Stimulated activated CD8-positive, alpha-beta memory T cell treated with anti-CD3 and anti-CD28 coated beads, Interleukin-4, amount 100 ng/mL, for 24 hours (primary cell): ENCODE data around the gene ZP1.

ENCODE experiments used
- DNase-seq: peaks from one replicate; pipeline ENCODE4 v3.0.0-alpha.2; 2020; ENCODE audit warnings: low read depth

ZP1 gene

DNA sequence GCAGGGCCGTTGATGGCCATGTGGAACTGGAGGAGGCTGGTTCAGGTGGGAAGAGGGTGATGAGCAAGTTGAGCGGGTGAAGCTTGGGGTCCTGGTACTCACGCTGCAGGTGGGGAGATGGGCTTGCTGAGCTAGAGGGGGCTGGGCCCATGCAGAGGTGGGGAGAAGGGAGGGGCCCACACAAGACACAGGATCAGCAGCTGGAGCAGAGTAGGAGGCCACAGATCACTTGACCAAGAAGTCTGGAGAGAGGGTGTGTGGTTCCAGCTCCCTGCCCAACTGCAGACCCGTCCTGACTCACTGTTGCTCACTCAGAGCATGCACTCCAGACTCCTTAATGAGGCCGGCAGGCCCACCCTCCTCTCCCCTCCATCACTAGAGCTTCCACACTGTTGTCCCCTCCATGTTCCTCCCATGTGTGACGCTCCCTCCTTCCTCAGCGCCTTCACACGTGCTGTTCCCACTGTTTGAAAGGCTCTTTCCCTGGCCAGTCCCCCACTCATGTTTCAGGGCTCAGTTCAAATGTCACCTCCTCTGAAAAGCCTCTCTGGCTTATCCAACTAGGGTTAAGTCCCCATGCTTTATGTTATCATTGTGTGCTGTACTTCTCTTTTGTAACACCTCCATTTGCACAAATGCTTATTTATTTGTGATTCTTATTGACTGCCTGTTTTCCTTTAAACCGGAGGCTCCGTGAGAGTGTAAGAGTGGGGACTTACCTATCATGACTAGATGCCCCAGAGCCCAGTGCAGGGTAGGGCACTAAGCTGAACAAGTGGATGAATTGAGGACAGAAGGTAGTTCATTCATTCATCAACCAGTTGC, 23.1 kb upstream of the ZP1 start:
- DNase-seq = no peak

- DNase-seq = no peak
Measured at GRCh38 chr11:60844870-60845221, 22.5 kb upstream of the ZP1 start.

DNA sequence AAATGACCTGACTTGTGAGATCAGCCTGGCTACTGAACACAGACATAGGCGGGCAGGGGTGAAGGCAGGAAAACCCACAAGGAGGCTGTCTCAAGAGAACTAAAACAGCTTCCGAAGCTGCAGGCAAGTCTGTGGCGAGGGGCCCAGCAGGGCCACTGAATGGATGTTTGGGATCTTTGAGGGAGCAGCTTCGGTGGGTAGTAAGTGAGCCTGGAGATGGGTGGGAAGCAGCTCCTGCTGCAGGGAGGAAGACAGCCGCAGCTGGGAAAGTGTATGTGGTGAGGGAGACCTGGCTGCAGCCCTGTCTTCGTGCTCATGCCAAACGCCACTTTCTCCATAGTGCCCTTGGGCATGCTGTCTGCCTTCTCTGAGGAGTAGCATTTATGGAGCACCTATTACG, 22.0 kb upstream of the ZP1 start:
- no peak for DNase-seq

DNA sequence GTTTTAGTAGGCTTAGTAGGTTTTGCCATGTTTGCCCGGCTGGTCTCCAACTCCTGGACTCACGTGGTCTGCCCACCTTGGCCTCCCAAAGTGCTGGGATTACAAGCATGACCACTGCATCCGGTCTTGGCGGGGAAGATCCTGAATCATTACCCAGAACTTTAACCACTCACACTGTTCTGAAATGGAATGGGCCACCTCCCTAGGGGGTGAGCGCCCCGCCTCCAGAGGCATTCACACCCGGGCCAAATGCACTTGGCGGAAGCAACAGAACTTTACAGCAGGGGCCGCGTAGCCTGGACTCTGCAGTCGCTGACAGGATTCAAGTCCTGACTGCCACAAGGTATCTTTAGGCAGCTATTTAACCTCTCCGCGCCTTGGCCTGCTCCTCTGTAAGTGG, 20.1 kb upstream of the ZP1 start:
- DNase-seq = no peak

DNA sequence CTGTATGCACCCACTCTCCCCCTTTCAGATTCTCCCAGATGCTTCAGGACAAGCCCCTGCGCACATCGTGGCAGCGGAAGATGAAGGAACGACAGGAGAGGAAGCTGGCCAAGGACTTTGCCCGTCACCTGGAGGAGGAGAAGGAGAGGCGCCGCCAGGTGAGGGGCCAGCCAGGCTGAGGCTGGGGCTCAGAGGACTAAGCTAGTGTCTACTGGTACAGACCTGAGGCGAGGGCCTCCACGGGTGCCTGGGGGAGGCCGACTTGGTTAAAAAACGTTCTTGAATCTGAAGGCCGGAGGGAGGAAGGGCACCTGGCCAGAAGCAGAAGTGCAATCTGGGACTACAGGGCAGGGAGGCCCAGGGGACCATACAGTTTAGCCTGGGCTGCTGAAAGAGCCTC, 19.4 kb upstream of the ZP1 start:
- DNase-seq = no peak

DNA sequence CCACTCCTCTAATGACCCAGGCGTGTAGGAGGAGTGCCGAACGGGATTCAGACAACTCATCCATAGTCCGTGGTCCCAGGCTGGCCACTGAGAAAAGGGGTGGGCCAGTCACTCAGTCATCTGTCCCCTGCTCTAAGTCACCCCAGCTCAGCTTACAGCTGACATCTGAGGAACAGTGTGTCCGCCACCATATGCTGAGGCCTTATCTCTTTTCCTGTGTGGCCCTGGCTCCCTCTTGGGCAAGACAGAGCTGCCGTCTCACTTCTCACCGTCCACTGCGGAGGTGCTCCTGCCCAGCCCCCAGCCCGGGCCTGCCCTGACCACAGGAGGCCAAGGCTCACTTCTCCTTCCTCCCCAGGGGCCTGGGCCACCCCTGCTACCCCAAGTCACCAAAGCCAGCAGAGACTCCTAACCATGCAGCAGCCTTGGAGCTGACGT, 18.6 kb upstream of the ZP1 start:
- no peak for DNase-seq

- no peak for DNase-seq
Measured at GRCh38 chr11:60849641-60850520, 17.5 kb upstream of the ZP1 start.

GRCh38 chr11:60851327-60852104, 15.8 kb upstream of the ZP1 start:
- DNase-seq = no peak

- no peak for DNase-seq
Measured at GRCh38 chr11:60852117-60852981, 15.0 kb upstream of the ZP1 start.

- DNase-seq = no peak
Measured at GRCh38 chr11:60852982-60853950, 14.1 kb upstream of the ZP1 start.

GRCh38 chr11:60854140-60854846, 13.0 kb upstream of the ZP1 start:
- DNase-seq = no peak

DNA sequence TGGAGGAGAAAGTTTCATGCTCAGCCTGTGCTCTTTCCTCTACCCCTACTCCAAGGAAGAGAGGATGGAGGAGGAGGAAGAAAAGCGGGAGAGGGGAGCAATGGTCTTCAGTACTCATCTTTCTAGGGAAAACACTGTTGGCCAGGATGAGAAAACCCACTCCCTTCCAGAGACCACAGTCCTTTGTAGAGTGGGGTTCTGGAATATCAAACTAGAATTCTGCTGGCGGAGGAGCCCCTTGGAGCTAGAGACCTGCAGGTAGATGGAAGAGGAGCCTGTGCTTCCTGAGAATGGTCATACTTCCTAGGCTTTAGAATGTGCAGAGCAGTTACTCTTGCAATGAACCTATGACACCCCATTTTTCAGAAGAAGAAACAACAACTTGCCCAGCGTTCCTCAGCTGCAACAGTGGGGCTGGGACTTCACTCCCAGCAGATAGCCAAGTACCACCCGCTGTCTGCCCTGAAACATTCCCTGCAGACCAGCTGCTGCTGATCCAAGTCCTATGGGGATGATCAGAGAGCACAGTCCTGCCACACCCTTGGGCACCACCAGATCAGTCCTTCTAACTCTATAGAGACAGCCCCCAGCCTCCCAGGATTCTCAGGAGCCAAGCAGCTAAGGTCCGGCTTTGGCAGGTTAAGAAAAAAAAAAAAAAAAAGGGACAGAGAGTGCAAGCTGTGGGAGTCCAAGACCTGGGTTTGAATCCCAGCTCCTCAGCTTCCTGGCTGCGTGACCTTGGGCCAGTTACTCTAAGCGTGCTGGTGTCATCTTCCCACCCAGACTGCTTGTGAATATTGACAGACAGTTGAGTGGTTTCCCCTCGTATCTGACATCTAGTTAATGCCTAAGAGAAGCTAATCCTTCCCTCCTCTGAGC, 12.3 kb upstream of the ZP1 start:
- DNase-seq = no peak

- no peak for DNase-seq
Measured at GRCh38 chr11:60855726-60856633, 11.4 kb upstream of the ZP1 start, which contains the start of gene PTGDR2. Gene PTGDR2 (minus strand): TSS chr11:60855950. CDS start chr11:60853722, 2,228 bp downstream.

DNA sequence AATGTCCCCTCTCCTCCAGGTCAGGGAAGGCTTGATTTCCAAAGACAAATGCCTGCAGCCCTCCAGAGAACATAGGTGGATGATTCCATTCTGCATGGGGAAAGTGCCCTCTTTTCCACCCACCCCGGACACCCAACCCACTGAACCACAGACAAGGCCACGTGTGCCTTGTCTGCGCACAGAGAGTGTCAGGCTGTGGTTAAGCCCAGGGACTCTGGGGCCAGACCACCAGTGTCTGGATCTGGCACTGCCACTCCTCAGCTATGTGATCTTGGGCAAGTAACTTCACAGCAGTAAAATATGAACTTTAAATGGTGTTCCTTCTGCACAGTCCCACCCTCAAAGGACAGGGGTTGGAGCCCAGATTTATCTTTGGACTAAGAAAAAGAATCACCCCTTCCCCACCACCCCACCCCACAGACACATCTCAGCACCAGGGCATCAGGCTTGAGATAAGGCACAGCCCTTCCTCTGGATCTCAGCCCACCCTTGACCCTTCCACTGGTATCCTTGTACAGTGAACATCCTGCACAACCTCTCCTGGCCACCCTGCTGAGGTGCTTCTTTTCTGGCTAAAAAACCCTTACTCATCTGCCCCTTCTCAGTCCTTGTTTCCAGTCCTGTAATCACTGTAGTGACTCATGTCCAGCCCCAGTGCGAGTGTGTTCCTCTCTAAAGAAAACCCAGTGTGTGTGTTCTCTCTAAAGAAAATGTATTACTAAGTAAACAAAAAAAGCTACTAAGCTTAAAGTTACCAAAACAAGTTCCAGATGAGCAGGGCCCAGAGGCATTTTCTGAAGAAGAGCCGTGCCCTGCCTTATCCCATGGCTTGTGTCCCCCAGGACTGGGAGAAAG, 9.7 kb upstream of the ZP1 start:
- DNase-seq = no peak

- DNase-seq = no peak
Measured at GRCh38 chr11:60858236-60858635, 9.1 kb upstream of the ZP1 start.

DNA sequence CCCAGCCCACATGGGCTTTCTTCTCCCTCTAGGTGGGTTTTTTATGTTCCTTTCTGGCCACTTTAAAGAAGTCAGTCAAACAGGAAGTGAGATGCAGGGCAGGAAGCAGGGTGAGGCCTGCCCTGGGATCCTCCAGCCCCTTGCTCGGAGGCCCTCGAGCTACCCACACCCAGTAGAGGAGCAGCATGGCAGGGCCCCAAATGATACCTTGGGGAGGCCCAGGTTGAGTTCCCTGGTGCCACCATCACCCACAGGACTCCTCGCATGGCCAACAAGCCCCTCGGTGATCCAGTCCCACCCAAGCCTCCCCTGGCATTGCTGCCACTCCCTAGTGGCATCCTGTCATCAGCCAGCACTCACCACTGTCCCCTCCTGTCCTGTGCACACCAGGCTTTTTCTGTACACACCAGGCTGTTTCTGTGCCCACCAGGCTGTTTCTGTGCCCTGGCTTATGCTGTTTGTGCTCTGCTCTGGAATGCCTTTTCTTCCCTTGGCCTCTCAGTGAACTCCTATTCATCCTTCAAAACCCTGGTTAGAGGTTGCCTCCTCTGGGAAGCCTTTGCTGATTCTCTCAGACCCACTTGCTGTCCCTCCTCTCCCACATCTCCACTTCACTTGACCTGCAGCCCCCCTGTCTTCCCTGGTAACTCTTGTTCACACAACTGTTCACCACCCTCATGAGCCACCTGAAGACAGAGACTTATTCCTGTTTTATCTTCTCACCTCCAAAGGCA, 8.4 kb upstream of the ZP1 start:
- no peak for DNase-seq
